Heart left ventricle (tissue), 16 donors: ENCODE data around the gene FCHSD1. TPM values are rescaled to one million over a fixed set of nuclear protein-coding genes. Genes with fewer than 3 reads are reported as not detected.
A peak's percentile ranks its signal among the peaks of the same experiment; 100 is the strongest.

Experiments
- ATAC-seq, 4 donors: fragments of 200-7000 bp; cut with Tn5 transposase; one replicate each; pipeline ENCODE4 v1.9.1; 2020 to 2022; ENCODE audit warnings: moderate library complexity in 4 of 4, mild to moderate bottlenecking in 3 of 4, moderate number of reproducible peaks in 1 of 4
- DNase-seq, 5 donors: peaks; one replicate each; pipeline ENCODE4 v3.0.0-alpha.2; 2020
- H3K27ac ChIP-seq, 12 donors: fragments of 200-600 bp; sonication (generic) in 4 of 12; one replicate each; pipeline versions ENCODE4 v1.5.0 to v1.8.0; 2016 to 2022; ENCODE audit warnings: mild to moderate bottlenecking in 2 of 12
- H3K27me3 ChIP-seq, 9 donors: fragments of 200-600 bp; sonication (generic) in 2 of 9; one replicate each; pipeline versions ENCODE4 v1.5.1 to v1.8.0; 2016 to 2022; ENCODE audit warnings: mild to moderate bottlenecking in 3 of 9
- H3K36me3 ChIP-seq, 9 donors: fragments of 200-600 bp; sonication (generic) in 2 of 9; one replicate each; pipeline versions ENCODE4 v1.5.0 to v1.8.0; 2018 to 2022; ENCODE audit warnings: mild to moderate bottlenecking in 2 of 9
- H3K4me1 ChIP-seq, 12 donors: fragments of 200-600 bp; sonication (generic) in 4 of 12; one replicate each; pipeline versions ENCODE4 v1.5.0 to v1.8.0; 2016 to 2022; ENCODE audit warnings: mild to moderate bottlenecking in 3 of 12
- H3K4me3 ChIP-seq, 12 donors: fragments of 200-600 bp; sonication (generic) in 4 of 12; one replicate each; pipeline versions ENCODE4 v1.5.0 to v1.8.0; 2017 to 2022; ENCODE audit warnings: mild to moderate bottlenecking in 9 of 12, moderate library complexity in 4 of 12
- H3K9me3 ChIP-seq, 12 donors: fragments of 200-600 bp; sonication (generic) in 4 of 12; one replicate each; pipeline versions ENCODE4 v1.5.0 to v1.8.0; 2016 to 2022; ENCODE audit warnings: mild to moderate bottlenecking in 1 of 12
- POLR2A ChIP-seq, 2 donors: fragments of 450-650 bp; IDR thresholded peaks; one replicate each; pipeline ENCODE4 v1.6.1; 2017; ENCODE audit warnings: antibody characterized with exemption in 2 of 2, mild to moderate bottlenecking in 2 of 2, moderate library complexity in 2 of 2
- WGBS, 4 donors: extraction: QIAGEN DNeasy Blood & Tissue Kit in 2 of 4; methylation state at CpG; one replicate each; pipeline versions ENCODE4 v1.1.5 to v1.1.7; 2013 to 2018; 5-methylcytosine and 5-hydroxymethylcytosine counted together
- intact Hi-C, 10 donors: fragments of 100-400 bp; cut with DNase I; formaldehyde crosslinking; loops; one replicate each; pipeline versions ENCODE4 v1.11.1 to v1.14.2; 2022
- polyA plus RNA-seq, 2 donors: library from polyadenylated mRNA; stranded (reverse); fragments of 200-250 nt; gene quantifications; one replicate each; pipeline ENCODE4 v1.2.3, GENCODE V29; 2013
- total RNA-seq, 9 donors: library from RNA; depleted of rRNA in 2 of 9; stranded (reverse); fragments of >200 nt in 2 of 9; fragmentation: NEBNext Ultra II Directional in 3 of 9; extraction: Animal tissue kit (Norgen Biotek cat#: 25700) in 3 of 9; gene quantifications; one replicate each; pipeline versions ENCODE4 v1.1.0 to v1.2.4, GENCODE V29; 2016 to 2023
- TF ChIP-seq, protein P1 (sequence below), 12 donors: fragments of 200-600 bp; sonication (generic) in 4 of 12; IDR thresholded peaks; one replicate each; pipeline versions ENCODE4 v1.5.0 to v1.8.0; 2018 to 2022; ENCODE audit warnings: antibody characterized with exemption in 12 of 12, mild to moderate bottlenecking in 5 of 12
- donor health status: ischemic (EF 13 %, LVEDD 7.1; RV severe dilation, severe dysfunction).
- donor health status: healthy with polysubstance abuse.
- donor health status: DM: no; HTN: yes; CAD: no.
- donor health status: DM: no; HTN: no; CAD: no.
- donor health status: ischemic (EF 25% LVEDD 6.9; RV normal size, moderate dysfunction).
- donor health status: ischemic (EF 25% LVEDD 5.7; RV mildly dilated, moderate dysfunction).
- donor health status: healthy.
- donor health status: DM: yes; HTN: yes; CAD: no.
- donor health status: ischemic (EF 35%, LVEDD 5.7; RV mildly dilated, moderate dysfunction).
- donor health status: nonischemic (EF 11% LVEDD 7.7; RV severe dilation, severe dysfunction).
- donor health status: DM: yes; HTN: yes; CAD: no.
- donor health status: PGD.
- donor health status: ischemic (EF 29% LVEDD 5.4; RV normal size, mild dysfunction).
- donor health status: nonischemic (EF 23%, LVEDD 6.1; RV moderate dilation, normal function).

Gene FCHSD1
- total and polyA plus RNA-seq, 11 donors = 1.2 to 8.8 (median 2.4) TPM

DNA sequence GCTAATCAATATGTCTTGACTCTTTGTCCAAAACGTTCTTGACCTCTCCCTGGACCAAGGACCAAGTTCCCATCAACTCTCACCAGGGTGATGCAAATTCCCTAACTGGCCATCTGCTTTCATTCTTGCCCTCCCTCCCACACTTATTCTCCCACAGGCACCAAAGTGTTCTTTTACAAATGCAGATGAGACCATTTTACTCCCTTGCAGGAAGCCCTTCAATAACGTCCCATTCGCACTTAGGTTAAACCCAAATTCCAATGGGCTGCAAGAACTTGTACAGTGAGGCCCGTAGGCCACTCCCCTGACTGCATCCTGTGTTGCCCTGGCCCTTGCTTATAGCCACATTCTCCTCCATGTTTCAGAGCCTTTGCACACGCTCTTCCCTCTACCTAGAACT, 23.5 kb upstream of the FCHSD1 start:
- H3K36me3 ChIP-seq = peaks cover 0 to 73% (median 32%) of the 10 kb centered on the region in 9 donors
- H3K27ac ChIP-seq = no peak overlapping the region
- no peak for ATAC-seq
- H3K9me3 ChIP-seq = no peaks in the 10 kb centered on the region
- H3K4me1 ChIP-seq = peaks cover 0 to 22% (median 0%) of the 10 kb centered on the region in 12 donors
- no peaks in the 10 kb centered on the region for H3K27me3 ChIP-seq
- intact Hi-C loops = no loop called here
- 64 to 72% (median 71%) methylated on average over 5 of the region's 5 CpGs for WGBS, 4 donors
- no peak for DNase-seq
- H3K4me3 ChIP-seq = no peak overlapping the region
- no peak for TF ChIP-seq POLR2A (IDR thresholded peaks at IDR 0.05)
- TF ChIP-seq, protein P1, sequence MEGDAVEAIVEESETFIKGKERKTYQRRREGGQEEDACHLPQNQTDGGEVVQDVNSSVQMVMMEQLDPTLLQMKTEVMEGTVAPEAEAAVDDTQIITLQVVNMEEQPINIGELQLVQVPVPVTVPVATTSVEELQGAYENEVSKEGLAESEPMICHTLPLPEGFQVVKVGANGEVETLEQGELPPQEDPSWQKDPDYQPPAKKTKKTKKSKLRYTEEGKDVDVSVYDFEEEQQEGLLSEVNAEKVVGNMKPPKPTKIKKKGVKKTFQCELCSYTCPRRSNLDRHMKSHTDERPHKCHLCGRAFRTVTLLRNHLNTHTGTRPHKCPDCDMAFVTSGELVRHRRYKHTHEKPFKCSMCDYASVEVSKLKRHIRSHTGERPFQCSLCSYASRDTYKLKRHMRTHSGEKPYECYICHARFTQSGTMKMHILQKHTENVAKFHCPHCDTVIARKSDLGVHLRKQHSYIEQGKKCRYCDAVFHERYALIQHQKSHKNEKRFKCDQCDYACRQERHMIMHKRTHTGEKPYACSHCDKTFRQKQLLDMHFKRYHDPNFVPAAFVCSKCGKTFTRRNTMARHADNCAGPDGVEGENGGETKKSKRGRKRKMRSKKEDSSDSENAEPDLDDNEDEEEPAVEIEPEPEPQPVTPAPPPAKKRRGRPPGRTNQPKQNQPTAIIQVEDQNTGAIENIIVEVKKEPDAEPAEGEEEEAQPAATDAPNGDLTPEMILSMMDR (IDR thresholded peaks at IDR 0.05) = no peak

DNA sequence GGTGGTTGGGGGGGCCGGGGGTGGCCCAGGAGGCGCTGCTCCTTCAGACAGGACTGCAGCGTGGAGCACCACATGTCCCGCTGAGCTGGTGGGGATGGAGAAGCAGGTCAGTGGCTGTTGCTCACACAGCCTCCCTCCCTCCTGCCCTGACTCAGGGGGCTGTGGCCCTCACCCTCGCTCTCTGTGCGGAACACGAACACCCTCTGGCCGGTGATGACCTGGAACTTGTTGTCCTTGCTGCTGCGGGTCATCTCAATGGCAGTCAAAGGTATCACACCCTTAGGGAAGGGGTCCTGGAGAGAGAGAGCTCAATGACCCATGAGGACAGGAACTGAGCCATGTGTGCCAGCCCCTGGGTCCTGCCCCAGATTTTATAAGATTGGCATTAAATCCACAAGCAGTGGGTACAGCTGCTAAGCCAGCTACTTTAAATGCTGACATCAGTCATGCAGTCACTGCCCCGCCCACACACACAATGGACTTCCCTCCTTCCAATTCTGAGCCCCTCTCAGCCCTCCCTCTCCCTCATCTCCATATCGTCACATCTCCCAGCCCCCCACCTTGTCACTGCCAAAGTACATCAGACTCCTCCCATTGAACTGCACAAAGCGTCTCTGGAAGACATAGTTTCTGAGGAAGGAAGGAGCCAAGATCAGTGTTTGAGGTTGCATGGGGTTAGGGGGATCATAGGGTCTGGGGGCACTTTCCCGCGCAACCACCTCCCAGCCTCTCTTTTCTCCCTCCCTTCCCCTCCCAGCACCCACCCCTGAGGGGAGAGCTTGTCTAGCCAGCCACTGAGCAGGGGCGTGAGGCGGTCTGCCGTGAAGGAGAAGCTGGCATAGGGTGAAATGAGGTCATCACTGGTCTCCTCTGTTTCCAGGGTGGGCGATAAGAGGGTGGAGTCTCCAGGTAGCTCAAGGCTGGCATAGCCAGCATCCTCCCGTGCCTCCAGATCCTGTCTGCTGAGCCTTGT, 21.9 kb upstream of the FCHSD1 start:
- Histone ChIP-seq H3K9me3 (no peaks in the 10 kb centered on the region), H3K4me1 (peaks cover 0 to 12% (median 0%) of the 10 kb centered on the region in 12 donors), H3K36me3 (peaks cover 0 to 74% (median 35%) of the 10 kb centered on the region in 9 donors), H3K27ac (peak overlapping the region in 2 of 12 donors; percentile 19 to 59), H3K27me3 (no peaks in the 10 kb centered on the region), H3K4me3 (no peak overlapping the region)
- ATAC-seq (peak in 2 of 4 donors; percentile 65 to 73), DNase-seq (peak in 1 of 5 donors; percentile 39)
- WGBS, 4 donors = 77 to 81% (median 79%) methylated on average over 9 to 19 of the region's 19 CpGs
- intact Hi-C loops = no loop called here
- TF ChIP-seq, protein P1 (IDR thresholded peaks at IDR 0.05) = no peak
- no peak for TF ChIP-seq POLR2A (IDR thresholded peaks at IDR 0.05)

DNA sequence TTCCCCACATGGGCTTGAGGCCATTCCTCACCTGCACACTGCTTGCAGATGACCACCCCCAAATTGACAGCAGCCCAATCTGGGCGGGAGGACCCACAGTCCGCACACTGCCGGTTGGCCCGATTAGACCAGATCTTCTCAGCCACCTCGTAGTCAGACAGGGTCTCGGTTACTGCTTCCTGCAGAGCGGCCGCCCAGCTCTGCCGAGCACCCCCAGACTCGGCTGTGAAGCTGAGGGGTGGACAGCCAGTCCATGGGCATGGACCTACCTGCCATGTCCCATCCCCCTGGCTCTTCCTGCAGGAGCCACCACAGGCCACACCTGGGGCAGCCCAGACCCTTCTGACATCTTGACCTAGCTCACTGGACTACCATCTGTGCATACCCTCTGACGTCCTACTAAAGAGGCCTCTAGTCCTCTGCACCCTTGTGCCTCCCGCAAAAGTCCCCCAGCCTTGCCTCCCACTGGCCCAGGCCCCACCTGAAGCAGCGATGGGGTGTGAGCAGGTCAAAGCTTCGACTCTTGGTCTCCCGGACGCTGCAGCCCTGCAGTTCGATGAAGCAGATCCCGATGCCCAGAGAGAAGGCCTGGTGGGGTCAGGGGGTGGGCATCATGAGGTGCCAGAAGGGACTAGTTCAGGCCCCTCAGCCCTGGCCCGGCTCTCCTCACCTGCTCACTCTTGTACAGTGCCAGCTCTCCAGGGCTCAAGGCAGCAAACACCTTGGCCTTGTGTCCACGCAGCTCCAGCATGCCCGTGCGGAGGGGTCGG, 21.0 kb upstream of the FCHSD1 start:
- Histone ChIP-seq H3K4me3 (no peak overlapping the region), H3K27ac (no peak overlapping the region), H3K27me3 (no peaks in the 10 kb centered on the region), H3K9me3 (no peaks in the 10 kb centered on the region), H3K4me1 (peaks cover 0 to 12% (median 0%) of the 10 kb centered on the region in 12 donors), H3K36me3 (peaks cover 0 to 71% (median 36%) of the 10 kb centered on the region in 9 donors)
- intact Hi-C loops = no loop called here
- TF ChIP-seq, protein P1 (IDR thresholded peaks at IDR 0.05) = no peak
- TF ChIP-seq POLR2A (IDR thresholded peaks at IDR 0.05) = no peak
- DNase-seq (no peak), ATAC-seq (peak in 1 of 4 donors; percentile 17)
- WGBS, 4 donors = 93 to 94% (median 94%) methylated on average over 21 to 23 of the region's 23 CpGs

DNA sequence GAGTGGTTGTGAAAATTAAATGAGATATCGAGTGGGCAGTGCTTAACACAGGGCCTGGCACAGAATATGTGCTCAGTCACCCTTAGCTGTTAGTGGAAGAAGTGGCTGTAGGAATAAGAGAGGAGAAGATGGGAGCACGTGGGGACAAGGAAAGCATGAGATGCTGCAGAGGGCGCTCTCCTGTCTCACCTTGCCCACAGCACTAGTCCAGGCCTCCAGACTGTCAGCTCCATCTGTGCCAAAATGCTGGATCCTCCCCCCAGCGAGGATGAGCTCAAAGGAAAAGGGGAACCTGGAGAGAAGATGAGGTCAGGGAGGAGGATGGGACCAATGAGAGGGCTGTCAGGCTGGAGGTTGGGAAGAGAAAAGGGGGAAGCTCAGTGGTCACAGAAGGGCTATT, 18.3 kb upstream of the FCHSD1 start:
- Histone ChIP-seq H3K9me3 (no peaks in the 10 kb centered on the region), H3K4me1 (peaks cover 0 to 12% (median 0%) of the 10 kb centered on the region in 12 donors), H3K27me3 (no peaks in the 10 kb centered on the region), H3K4me3 (no peak overlapping the region), H3K27ac (no peak overlapping the region), H3K36me3 (peaks cover 0 to 71% (median 38%) of the 10 kb centered on the region in 9 donors)
- 83 to 87% (median 86%) methylated on average over 4 of the region's 4 CpGs for WGBS, 4 donors
- ATAC-seq (no peak), DNase-seq (no peak)
- intact Hi-C loops = no loop called here
- TF ChIP-seq POLR2A (IDR thresholded peaks at IDR 0.05) = no peak
- TF ChIP-seq, protein P1 (IDR thresholded peaks at IDR 0.05) = no peak
